ENCODE measurements around the gene KLHL20. TPM values are rescaled to one million over a fixed set of nuclear protein-coding genes. Genes with fewer than 3 reads are reported as not detected.
"Not testable (repeated sequence)": the region's sequence is repeated elsewhere in the genome, so short reads cannot be mapped to it uniquely, and the experiment has no call there.

The KLHL20 gene
- total RNA-seq, 3 donors from 2014 or later = 16.5 to 17.6 (median 16.9) TPM

GRCh38 chr1:173770330-173770729, 55.5 kb downstream of the KLHL20 start:
- H3K36me3 Mint-ChIP-seq (ENCODE audit: insufficient read depth) = peaks cover 34% of the 10 kb centered on the region
- not testable (repeated sequence) for H3K4me3 Mint-ChIP-seq; H3K9me3 Mint-ChIP-seq; DNase-seq; ATAC-seq; H3K27me3 Mint-ChIP-seq (ENCODE audit: low read depth)
- peaks cover 19% of the 10 kb centered on the region for H3K4me1 Mint-ChIP-seq (ENCODE audit: low read depth)

GRCh38 chr1:173771560-173771959, 56.8 kb downstream of the KLHL20 start:
- Mint-ChIP-seq H3K27me3 (ENCODE audit: low read depth) (no peaks in the 10 kb centered on the region), H3K4me1 (ENCODE audit: low read depth) (peaks cover 19% of the 10 kb centered on the region), H3K36me3 (ENCODE audit: insufficient read depth) (peaks cover 39% of the 10 kb centered on the region), H3K4me3 (no peak overlapping the region), H3K9me3 (no peaks in the 10 kb centered on the region)
- DNase-seq = no peak
- ATAC-seq = no peak

GRCh38 chr1:173775578-173776226, 60.9 kb downstream of the KLHL20 start:
- no peaks in the 10 kb centered on the region for H3K4me1 Mint-ChIP-seq (ENCODE audit: low read depth)

GRCh38 chr1:173779936-173780335, 65.2 kb downstream of the KLHL20 start:
- H3K27me3 Mint-ChIP-seq (ENCODE audit: low read depth) = no peaks in the 10 kb centered on the region
- peaks cover 54% of the 10 kb centered on the region for H3K36me3 Mint-ChIP-seq (ENCODE audit: insufficient read depth)
- no peak overlapping the region for H3K4me3 Mint-ChIP-seq
- ATAC-seq = no peak
- H3K4me1 Mint-ChIP-seq (ENCODE audit: low read depth) = no peaks in the 10 kb centered on the region
- no peaks in the 10 kb centered on the region for H3K9me3 Mint-ChIP-seq
- no peak for DNase-seq

More at GRCh38 chr1:173775578-173776226, 60.9 kb downstream of the KLHL20 start:
- H3K4me3 Mint-ChIP-seq = no peak overlapping the region
- ATAC-seq (no peak), DNase-seq (no peak)
- H3K36me3 Mint-ChIP-seq (ENCODE audit: insufficient read depth) = peaks cover 48% of the 10 kb centered on the region
- H3K27me3 Mint-ChIP-seq (ENCODE audit: low read depth) = no peaks in the 10 kb centered on the region
- H3K9me3 Mint-ChIP-seq = no peaks in the 10 kb centered on the region

- no peaks in the 10 kb centered on the region for H3K27me3 Mint-ChIP-seq (ENCODE audit: low read depth)
- no peaks in the 10 kb centered on the region for H3K9me3 Mint-ChIP-seq
- H3K4me1 Mint-ChIP-seq (ENCODE audit: low read depth) = no peaks in the 10 kb centered on the region
- DNase-seq = no peak
- H3K36me3 Mint-ChIP-seq (ENCODE audit: insufficient read depth) = peaks cover 23% of the 10 kb centered on the region
- H3K4me3 Mint-ChIP-seq = no peak overlapping the region
- no peak for ATAC-seq
Measured at GRCh38 chr1:173784997-173785396, 70.2 kb downstream of the KLHL20 start.

GRCh38 chr1:173789841-173790240, 75.1 kb downstream of the KLHL20 start:
- no peak for ATAC-seq
- Mint-ChIP-seq H3K9me3 (no peaks in the 10 kb centered on the region), H3K4me1 (ENCODE audit: low read depth) (no peaks in the 10 kb centered on the region), H3K36me3 (ENCODE audit: insufficient read depth) (peaks cover 7% of the 10 kb centered on the region), H3K4me3 (no peak overlapping the region), H3K27me3 (ENCODE audit: low read depth) (no peaks in the 10 kb centered on the region)
- no peak for DNase-seq

GRCh38 chr1:173798078-173798477, 83.3 kb downstream of the KLHL20 start:
- H3K4me3 Mint-ChIP-seq = no peak overlapping the region

GRCh38 chr1:173799995-173800394, 85.2 kb downstream of the KLHL20 start:
- H3K4me3 Mint-ChIP-seq; H3K4me1 Mint-ChIP-seq (ENCODE audit: low read depth); ATAC-seq; H3K27me3 Mint-ChIP-seq (ENCODE audit: low read depth); DNase-seq; H3K9me3 Mint-ChIP-seq: not testable (repeated sequence)
- peaks cover 18% of the 10 kb centered on the region for H3K36me3 Mint-ChIP-seq (ENCODE audit: insufficient read depth)

More at GRCh38 chr1:173798078-173798477, 83.3 kb downstream of the KLHL20 start:
- Mint-ChIP-seq H3K9me3 (no peaks in the 10 kb centered on the region), H3K27me3 (ENCODE audit: low read depth) (no peaks in the 10 kb centered on the region), H3K36me3 (ENCODE audit: insufficient read depth) (peaks cover 13% of the 10 kb centered on the region), H3K4me1 (ENCODE audit: low read depth) (no peaks in the 10 kb centered on the region)
- DNase-seq (no peak), ATAC-seq (no peak)

- Mint-ChIP-seq H3K9me3 (no peaks in the 10 kb centered on the region), H3K4me1 (ENCODE audit: low read depth) (no peaks in the 10 kb centered on the region), H3K27me3 (ENCODE audit: low read depth) (no peaks in the 10 kb centered on the region), H3K36me3 (ENCODE audit: insufficient read depth) (peaks cover 26% of the 10 kb centered on the region), H3K4me3 (no peak overlapping the region)
- no peak for DNase-seq
- ATAC-seq = no peak
Measured at GRCh38 chr1:173802961-173803360, 88.2 kb downstream of the KLHL20 start.

GRCh38 chr1:173813654-173814053, 98.9 kb downstream of the KLHL20 start:
- not testable (repeated sequence) for DNase-seq; ATAC-seq; H3K27me3 Mint-ChIP-seq (ENCODE audit: low read depth); H3K4me3 Mint-ChIP-seq; H3K9me3 Mint-ChIP-seq
- peaks cover 33% of the 10 kb centered on the region for H3K36me3 Mint-ChIP-seq (ENCODE audit: insufficient read depth)
- peaks cover 21% of the 10 kb centered on the region for H3K4me1 Mint-ChIP-seq (ENCODE audit: low read depth)

GRCh38 chr1:173818459-173818858, 103.7 kb downstream of the KLHL20 start:
- Mint-ChIP-seq H3K36me3 (ENCODE audit: insufficient read depth) (peaks cover 17% of the 10 kb centered on the region), H3K9me3 (no peaks in the 10 kb centered on the region), H3K27me3 (ENCODE audit: low read depth) (no peaks in the 10 kb centered on the region), H3K4me1 (ENCODE audit: low read depth) (peaks cover 33% of the 10 kb centered on the region), H3K4me3 (no peak overlapping the region)
- ATAC-seq (no peak), DNase-seq (no peak)

- H3K4me3 Mint-ChIP-seq = no peak overlapping the region
- H3K36me3 Mint-ChIP-seq (ENCODE audit: insufficient read depth) = peaks cover 9% of the 10 kb centered on the region
- DNase-seq (no peak), ATAC-seq (no peak)
- no peaks in the 10 kb centered on the region for H3K27me3 Mint-ChIP-seq (ENCODE audit: low read depth)
- H3K9me3 Mint-ChIP-seq = no peaks in the 10 kb centered on the region
- H3K4me1 Mint-ChIP-seq (ENCODE audit: low read depth) = peaks cover 34% of the 10 kb centered on the region
Measured at GRCh38 chr1:173821680-173822079, 106.9 kb downstream of the KLHL20 start.

- Mint-ChIP-seq H3K4me3 (peak overlapping the region; percentile 97), H3K9me3 (no peaks in the 10 kb centered on the region), H3K4me1 (ENCODE audit: low read depth) (peaks cover 41% of the 10 kb centered on the region), H3K27me3 (ENCODE audit: low read depth) (no peaks in the 10 kb centered on the region), H3K36me3 (ENCODE audit: insufficient read depth) (peaks cover 7% of the 10 kb centered on the region)
- peak; percentile 46 to 47 for ATAC-seq
- DNase-seq = no peak
Measured at GRCh38 chr1:173823781-173824314, 109.1 kb downstream of the KLHL20 start.

GRCh38 chr1:173824315-173825081, 109.7 kb downstream of the KLHL20 start, which contains the start of the genes CENPL and DARS2:
TSS of gene CENPL (minus strand) at chr1:173824883. CDS start at chr1:173811299, 13,584 bp downstream.
TSS of gene DARS2 (plus strand) at chr1:173824673. CDS start at chr1:173825230, 557 bp downstream.
- H3K4me1 Mint-ChIP-seq (ENCODE audit: low read depth) = peaks cover 41% of the 10 kb centered on the region

More at GRCh38 chr1:173824315-173825081, 109.7 kb downstream of the KLHL20 start, which contains the start of the genes CENPL and DARS2:
- DNase-seq = peak; percentile 81
- Mint-ChIP-seq H3K27me3 (ENCODE audit: low read depth) (no peaks in the 10 kb centered on the region), H3K9me3 (no peaks in the 10 kb centered on the region), H3K4me3 (peak within 1 kb of the TSS; percentile 97), H3K36me3 (ENCODE audit: insufficient read depth) (peaks cover 10% of the 10 kb centered on the region)
- ATAC-seq = peak; percentile 92 to 93

Data from activated T-cell treated with anti-CD3 and anti-CD28 coated beads, Interleukin-2, amount 50 U/mL, for 4 hours (primary cell).